ENCODE data around the gene CDH13.
A peak's percentile ranks its signal among the peaks of the same experiment; 100 is the strongest.

CDH13 gene

GRCh38 chr16:82626791-82627261 is at the start of gene CDH13:
Gene CDH13, plus strand, starts transcription at chr16:82626969.
- peak; percentile 57 for DNase-seq (ENCODE audit: low spot score)

- no peak for DNase-seq (ENCODE audit: low spot score)
Observed at GRCh38 chr16:82580298-82580890, 46.4 kb upstream of the CDH13 start.

- no peak for DNase-seq (ENCODE audit: low spot score)
Observed at GRCh38 chr16:82582975-82583374, 43.8 kb upstream of the CDH13 start.

- no peak for DNase-seq (ENCODE audit: low spot score)
Observed at GRCh38 chr16:82583422-82583821, 43.3 kb upstream of the CDH13 start.

- DNase-seq (ENCODE audit: low spot score): no peak
Observed at GRCh38 chr16:82584553-82585152, 42.1 kb upstream of the CDH13 start.

- no peak for DNase-seq (ENCODE audit: low spot score)
Observed at GRCh38 chr16:82585675-82586074, 41.1 kb upstream of the CDH13 start.

- no peak for DNase-seq (ENCODE audit: low spot score)
Observed at GRCh38 chr16:82586130-82586529, 40.6 kb upstream of the CDH13 start.

- DNase-seq (ENCODE audit: low spot score): no peak
Observed at GRCh38 chr16:82587289-82587688, 39.5 kb upstream of the CDH13 start.

- no peak for DNase-seq (ENCODE audit: low spot score)
Observed at GRCh38 chr16:82589407-82589806, 37.4 kb upstream of the CDH13 start.

GRCh38 chr16:82594114-82594513 is 32.7 kb upstream of the CDH13 start:
- DNase-seq (ENCODE audit: low spot score): no peak

GRCh38 chr16:82598771-82599170 is 28.0 kb upstream of the CDH13 start:
- DNase-seq (ENCODE audit: low spot score): no peak

GRCh38 chr16:82601989-82602640 is 24.7 kb upstream of the CDH13 start:
- no peak for DNase-seq (ENCODE audit: low spot score)

- DNase-seq (ENCODE audit: low spot score): peak; percentile 59
Observed at GRCh38 chr16:82603784-82604411, 22.9 kb upstream of the CDH13 start.

GRCh38 chr16:82605076-82605475 is 21.7 kb upstream of the CDH13 start:
- no peak for DNase-seq (ENCODE audit: low spot score)

- no peak for DNase-seq (ENCODE audit: low spot score)
Observed at GRCh38 chr16:82605863-82606620, 20.7 kb upstream of the CDH13 start.

- DNase-seq (ENCODE audit: low spot score): no peak
Observed at GRCh38 chr16:82609140-82609539, 17.6 kb upstream of the CDH13 start.

- DNase-seq (ENCODE audit: low spot score): no peak
Observed at GRCh38 chr16:82612263-82612662, 14.5 kb upstream of the CDH13 start.

GRCh38 chr16:82616356-82616755 is 10.4 kb upstream of the CDH13 start:
- no peak for DNase-seq (ENCODE audit: low spot score)

- DNase-seq (ENCODE audit: low spot score): no peak
Observed at GRCh38 chr16:82621781-82622180, 5.0 kb upstream of the CDH13 start.

GRCh38 chr16:82623241-82623640 is 3.5 kb upstream of the CDH13 start:
- DNase-seq (ENCODE audit: low spot score): no peak

- no peak for DNase-seq (ENCODE audit: low spot score)
Observed at GRCh38 chr16:82625066-82625968, 1.5 kb upstream of the CDH13 start.
